HG03520 (cell line): ENCODE data around the gene C1orf159.

Experiments used
- ATAC-seq: cut with Tn5 transposase; IDR thresholded peaks from one replicate; pipeline ENCODE4 v1.9.1; 2021; ENCODE audit warnings: mild to moderate bottlenecking, moderate library complexity; ENCODE audit not compliant: unreplicated experiment

The C1orf159 gene

GRCh38 chr1:1094981-1095380, 20.9 kb downstream of the C1orf159 start:
- ATAC-seq = no peak

- ATAC-seq = no peak
These were observed 22.3 kb downstream of the C1orf159 start for GRCh38 chr1:1093610-1093943.

- ATAC-seq = no peak
These were observed 22.8 kb downstream of the C1orf159 start for GRCh38 chr1:1092894-1093609.

- no peak for ATAC-seq
These were observed 23.6 kb downstream of the C1orf159 start for GRCh38 chr1:1092149-1092855.

GRCh38 chr1:1091344-1092148, 24.3 kb downstream of the C1orf159 start:
- no peak for ATAC-seq

GRCh38 chr1:1090424-1091343, 25.2 kb downstream of the C1orf159 start:
- ATAC-seq = no peak

- no peak for ATAC-seq
These were observed 26.0 kb downstream of the C1orf159 start for GRCh38 chr1:1089731-1090423.

- ATAC-seq = no peak
These were observed 26.8 kb downstream of the C1orf159 start for GRCh38 chr1:1088801-1089680.

- ATAC-seq = no peak
These were observed 27.7 kb downstream of the C1orf159 start for GRCh38 chr1:1088029-1088800.

- ATAC-seq = no peak
These were observed 28.4 kb downstream of the C1orf159 start for GRCh38 chr1:1087351-1088028.

GRCh38 chr1:1086911-1087341, 29.0 kb downstream of the C1orf159 start:
- no peak for ATAC-seq

- no peak for ATAC-seq
These were observed 29.7 kb downstream of the C1orf159 start for GRCh38 chr1:1085911-1086841.

GRCh38 chr1:1085171-1085841, 30.6 kb downstream of the C1orf159 start:
- ATAC-seq = no peak

GRCh38 chr1:1084372-1085170, 31.3 kb downstream of the C1orf159 start:
- no peak for ATAC-seq
